ENCODE measurements around the gene IL22RA1.

IL22RA1 gene, protein sequence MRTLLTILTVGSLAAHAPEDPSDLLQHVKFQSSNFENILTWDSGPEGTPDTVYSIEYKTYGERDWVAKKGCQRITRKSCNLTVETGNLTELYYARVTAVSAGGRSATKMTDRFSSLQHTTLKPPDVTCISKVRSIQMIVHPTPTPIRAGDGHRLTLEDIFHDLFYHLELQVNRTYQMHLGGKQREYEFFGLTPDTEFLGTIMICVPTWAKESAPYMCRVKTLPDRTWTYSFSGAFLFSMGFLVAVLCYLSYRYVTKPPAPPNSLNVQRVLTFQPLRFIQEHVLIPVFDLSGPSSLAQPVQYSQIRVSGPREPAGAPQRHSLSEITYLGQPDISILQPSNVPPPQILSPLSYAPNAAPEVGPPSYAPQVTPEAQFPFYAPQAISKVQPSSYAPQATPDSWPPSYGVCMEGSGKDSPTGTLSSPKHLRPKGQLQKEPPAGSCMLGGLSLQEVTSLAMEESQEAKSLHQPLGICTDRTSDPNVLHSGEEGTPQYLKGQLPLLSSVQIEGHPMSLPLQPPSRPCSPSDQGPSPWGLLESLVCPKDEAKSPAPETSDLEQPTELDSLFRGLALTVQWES

DNA sequence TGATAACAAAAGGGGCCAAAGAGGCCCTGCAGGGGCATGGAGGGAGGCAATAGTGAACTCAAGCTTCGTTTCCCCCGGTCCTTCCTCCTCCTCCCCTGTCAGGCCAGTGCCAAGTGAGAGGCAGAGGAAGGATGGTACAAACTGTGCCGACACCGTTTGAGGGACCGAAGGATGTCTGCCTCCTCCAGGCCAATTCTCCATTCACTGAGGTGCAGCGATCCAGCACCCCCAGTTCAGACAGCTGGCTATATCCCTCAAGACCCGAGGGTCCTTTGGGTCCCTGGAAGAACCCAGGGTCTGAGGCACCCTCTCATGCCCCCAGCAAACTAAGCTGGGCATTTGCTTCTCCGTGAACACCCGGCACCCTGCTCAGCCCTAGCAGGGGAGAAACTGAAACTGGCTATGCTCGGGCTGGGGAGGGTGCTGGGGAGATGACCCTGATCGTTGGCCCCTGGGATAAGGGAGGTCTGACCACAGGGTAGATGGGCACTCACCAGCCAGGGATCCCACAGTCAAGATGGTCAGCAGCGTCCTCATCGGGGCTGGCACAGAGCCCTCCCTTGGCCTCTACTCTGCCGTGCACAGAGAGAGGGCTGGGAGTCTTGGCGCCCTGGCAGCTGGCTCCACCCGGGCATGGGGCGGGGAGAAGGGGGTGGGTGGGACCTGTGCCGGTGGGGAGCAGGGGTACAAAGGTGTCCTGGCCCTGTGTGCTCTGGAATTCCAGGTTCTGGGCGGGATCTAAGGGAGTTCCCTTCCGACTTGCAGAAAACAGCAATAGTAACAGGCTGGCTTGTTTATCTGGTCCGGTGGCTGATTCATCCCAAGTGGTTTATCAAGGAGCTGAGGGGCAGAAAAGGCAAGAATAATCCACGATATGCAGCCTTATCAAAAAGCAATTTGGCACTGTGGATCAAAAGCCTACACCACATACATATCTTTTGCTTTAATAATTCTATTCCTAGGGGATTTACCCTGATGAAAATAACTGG lies at the start of gene IL22RA1:
Gene IL22RA1, minus strand, starts transcription at position 595 of the 989 bp plus-strand sequence. Its CDS starts 58 bp downstream, at position 537.
- no peak for DNase-seq (ENCODE audit: low read depth)

DNA sequence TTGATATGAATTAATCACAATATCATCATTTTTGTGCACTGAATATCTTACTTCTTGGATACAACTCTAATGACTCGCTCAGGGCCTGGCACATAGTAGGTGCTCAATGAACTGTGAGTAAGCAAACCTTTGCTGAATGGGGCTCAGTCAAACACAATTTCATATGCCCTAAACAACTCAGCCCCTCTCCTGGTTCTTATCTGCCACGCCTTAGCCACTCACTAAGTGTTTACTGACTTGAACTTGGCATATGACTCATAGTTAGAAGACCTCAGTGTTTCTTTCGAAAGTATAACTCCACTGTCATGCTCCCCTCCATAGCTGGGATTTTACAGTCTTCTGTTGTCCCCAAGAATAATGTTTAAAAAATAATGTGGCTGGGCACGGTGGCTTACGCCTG lies 48.9 kb upstream of the IL22RA1 start:
- no peak for DNase-seq (ENCODE audit: low read depth)

DNA sequence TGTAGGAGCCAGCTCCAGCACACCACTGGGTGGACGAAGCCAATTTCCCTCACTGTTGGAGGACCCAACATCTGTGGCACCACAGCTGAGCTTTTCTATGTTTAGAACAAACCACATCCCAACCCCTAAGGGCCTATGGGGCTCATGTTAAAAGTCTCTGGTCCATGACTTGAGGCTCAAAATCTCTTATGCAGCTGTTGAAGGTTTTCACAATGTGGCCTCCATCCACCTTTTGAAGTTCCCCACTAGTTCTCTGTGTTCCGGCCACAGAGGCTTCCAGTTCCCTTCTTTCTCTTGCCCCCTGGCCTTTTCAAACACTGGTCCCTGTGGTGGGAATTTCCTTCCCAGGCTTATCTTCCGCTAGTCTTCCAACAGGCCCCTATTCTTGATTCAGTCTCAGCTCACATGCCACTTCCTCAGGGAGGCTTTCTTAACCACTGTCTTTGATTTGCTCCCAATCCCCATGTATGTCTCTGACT lies 48.1 kb upstream of the IL22RA1 start:
- DNase-seq (ENCODE audit: low read depth): no peak

DNA sequence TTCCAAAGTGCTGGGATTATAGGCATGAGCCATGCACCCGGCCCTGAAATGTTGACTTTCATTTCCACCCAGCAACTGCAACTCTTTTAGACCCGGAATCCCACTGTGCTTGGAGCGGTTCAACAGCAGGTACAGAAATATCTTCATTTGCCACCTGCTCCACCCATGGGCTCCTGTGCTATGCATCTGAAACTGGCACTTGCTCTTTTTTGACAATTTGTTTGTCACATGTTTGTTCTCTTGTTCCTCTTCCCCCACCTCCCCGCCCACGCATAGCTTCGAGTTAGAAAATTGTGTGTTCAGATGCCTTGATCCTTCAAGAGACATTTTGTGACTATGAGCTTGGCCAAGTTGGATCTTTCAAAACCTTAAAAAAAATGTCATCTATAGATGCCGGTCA lies 46.6 kb upstream of the IL22RA1 start:
- no peak for DNase-seq (ENCODE audit: low read depth)

DNA sequence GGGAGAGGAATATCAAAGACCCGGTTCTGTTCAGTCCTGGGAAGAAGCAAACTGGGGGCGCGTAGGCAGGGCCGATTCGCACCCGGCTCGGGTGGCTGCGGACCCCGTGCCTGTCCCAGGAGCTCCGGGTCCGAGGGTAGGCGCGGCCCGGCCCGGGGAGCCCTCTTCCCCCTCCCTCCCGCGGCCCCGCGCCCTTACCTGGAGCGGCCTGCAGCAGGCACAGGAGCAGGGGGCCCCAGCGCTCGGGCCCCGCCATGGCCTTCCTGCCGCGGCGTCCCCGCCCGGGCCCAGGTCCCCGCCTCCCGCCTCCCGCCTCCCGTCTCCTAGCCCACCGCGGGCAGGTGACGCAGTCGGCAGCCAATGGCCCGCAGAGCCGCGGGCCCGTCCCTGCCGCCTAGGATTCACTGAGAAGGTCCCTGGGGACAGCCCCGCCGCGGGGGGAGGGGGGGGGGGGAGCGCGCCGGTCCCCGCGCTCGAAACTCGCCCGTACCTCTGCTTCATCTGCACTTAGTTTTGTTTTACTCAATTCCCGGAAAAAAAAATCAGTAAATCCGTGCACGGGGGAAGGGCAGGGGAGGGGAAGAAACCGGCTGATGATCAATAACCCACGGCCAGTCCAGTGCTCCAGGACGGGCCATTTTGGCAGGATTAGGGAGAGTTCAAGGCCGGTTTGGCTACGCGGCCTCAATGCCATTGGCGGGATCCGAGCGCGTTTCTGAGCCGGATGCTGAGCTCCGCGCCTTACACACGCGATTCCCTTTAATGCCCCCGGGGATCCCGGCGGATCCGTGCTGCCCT lies 44.3 kb upstream of the IL22RA1 start, which contains the start of gene IFNLR1:
Gene IFNLR1, minus strand, starts transcription at position 297 of the 798 bp plus-strand sequence. Its CDS starts 41 bp downstream, at position 256.
- no peak for DNase-seq (ENCODE audit: low read depth)

DNA sequence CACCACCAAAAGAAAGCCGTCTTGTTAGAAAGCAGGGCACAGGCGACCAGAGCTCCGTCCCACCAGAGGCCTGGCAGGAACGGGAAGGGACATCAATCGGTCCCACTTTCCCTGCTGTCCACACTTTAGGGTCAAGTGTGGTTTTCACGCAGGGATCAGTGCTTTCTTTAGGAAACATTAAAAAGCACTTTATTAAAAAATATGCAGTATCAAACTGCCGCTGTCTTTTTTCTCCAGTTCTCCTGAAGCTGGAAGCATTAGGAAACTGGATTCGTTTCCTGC lies 43.7 kb upstream of the IL22RA1 start:
- DNase-seq (ENCODE audit: low read depth): no peak

- no peak for DNase-seq (ENCODE audit: low read depth)
Observed at GRCh38 chr1:24186031-24186710, 43.2 kb upstream of the IL22RA1 start.

GRCh38 chr1:24185076-24185475 lies 42.1 kb upstream of the IL22RA1 start:
- DNase-seq (ENCODE audit: low read depth): no peak

- DNase-seq (ENCODE audit: low read depth): no peak
Observed at GRCh38 chr1:24182061-24182460, 39.1 kb upstream of the IL22RA1 start.

DNA sequence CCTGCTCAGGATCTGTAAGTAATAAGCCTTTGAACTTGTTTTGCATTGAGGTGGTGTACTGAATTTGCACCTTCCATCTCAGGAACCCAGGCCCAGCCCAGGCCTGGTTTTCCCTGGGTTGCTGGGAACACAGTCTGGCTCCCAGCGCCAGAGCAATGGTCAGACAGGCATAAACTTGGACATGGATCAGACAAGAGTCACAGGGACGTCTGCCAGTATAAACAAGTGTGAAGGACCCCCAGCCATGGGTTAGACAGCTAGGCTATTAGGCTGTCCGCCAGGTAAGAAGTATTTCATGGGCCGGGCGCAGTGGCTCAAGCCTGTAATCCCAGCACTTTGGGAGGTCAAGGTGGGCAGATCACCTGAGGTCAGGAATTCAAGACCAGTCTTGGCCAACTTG lies 38.7 kb upstream of the IL22RA1 start:
- no peak for DNase-seq (ENCODE audit: low read depth)

GRCh38 chr1:24180676-24181075 lies 37.7 kb upstream of the IL22RA1 start:
- no peak for DNase-seq (ENCODE audit: low read depth)

DNA sequence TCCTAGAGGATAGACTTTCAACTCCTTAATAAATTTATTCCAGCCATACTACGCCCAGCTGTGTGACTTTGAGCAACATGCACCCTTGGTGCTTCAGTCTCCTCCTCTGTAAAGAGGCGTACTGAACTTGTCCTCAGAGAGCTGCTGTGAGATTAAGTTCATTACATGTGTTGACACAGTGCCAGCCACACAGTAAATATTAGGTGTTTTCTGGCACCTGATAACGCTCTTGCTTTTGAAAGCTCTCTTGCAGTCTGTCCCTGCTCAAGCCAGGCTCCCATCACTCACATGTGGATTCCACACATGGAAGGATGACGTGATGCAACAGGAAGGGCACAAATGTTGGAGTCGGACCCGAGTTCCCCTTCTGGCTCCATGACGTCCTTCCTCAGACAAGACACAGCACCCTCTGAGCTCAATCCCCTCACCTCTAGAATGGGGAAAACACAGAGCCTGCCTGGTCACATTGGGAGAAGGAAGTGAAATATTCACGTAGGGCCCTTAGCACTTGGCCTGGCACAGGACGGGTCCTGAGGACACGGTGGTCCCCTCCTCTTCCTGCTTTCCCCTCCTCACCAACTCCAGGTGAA lies 36.4 kb upstream of the IL22RA1 start:
- DNase-seq (ENCODE audit: low read depth): no peak

DNA sequence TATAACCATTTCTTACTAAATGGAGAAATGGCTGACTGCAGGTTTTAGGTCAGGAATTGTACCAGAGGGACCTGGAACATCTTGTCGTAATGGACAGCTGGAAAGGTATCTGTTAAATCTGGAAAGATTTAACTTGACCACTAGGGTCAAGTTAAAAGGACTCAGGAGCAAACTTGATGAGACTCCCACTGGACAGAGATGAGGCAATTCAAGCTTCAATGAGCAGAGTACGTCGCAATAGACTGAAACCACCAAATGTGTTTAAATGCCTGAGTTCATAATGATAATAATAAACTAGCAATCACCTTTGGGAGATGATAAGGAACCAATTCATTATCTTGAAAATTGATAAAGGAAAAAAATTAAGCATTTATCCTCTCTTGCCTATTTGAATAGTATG lies 35.5 kb upstream of the IL22RA1 start:
- no peak for DNase-seq (ENCODE audit: low read depth)

DNA sequence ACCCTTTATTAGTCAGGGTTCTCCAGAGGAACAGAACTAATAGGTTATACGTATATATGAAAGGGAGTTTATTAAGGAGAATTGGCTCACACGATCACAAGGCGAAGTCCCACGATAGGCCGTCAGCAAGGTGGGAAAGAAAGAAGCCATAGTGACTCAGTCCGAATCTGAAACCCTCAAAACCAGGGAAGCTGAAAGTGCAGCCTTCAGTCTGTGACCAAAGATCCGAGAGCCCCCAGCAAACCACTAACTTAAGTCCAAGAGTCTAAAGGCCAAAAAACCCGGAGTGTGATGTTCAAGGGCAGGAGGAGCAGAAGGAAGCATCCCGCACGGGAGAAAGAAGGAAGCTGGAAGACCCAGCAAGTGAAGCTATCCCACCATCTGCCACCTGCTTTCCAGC lies 34.2 kb upstream of the IL22RA1 start:
- DNase-seq (ENCODE audit: low read depth): no peak

- DNase-seq (ENCODE audit: low read depth): no peak
Observed at GRCh38 chr1:24175033-24175755, 32.3 kb upstream of the IL22RA1 start.

DNA sequence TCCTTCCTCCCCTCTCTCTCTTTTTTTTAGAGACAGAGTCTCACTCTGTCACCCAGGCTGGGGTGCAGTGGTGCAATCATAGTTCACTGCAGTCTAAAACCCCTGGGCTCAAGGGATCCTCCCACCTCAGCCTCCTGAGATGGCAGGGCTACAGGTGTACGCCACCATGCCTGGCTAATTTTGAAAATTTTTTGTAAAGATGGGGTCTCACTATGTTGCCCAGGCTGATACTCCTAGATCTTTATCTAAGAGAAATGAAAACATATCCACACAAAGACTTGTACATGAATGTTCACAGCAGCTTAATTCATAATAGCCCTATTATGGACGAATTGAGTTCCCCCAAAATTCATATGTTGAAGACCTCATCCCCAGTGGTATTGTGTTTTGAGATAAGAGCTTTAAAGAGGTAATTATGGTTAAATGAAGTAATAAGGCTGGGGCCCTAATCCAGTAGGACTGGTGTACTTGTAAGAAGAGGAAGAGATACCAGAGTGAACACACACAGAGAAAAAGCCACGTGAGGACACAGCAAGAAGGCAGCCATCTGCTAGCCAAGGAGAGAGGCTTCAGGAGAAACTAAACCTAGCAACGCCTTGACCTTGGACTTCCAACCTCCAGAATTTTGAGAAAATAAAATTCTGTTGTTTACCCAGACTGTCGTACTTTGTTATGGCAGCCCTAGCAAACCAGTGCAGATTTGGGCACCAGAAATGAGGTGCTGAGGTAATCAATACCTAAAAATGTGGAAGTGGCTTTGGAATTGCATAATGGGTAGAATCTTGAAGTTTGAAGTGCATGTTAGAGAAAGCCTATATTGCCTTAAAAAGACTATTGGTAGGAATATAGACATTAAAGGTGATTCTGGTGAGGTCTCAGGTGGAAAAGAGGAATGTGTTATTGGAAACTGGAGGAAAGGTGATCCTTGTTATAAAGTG lies 31.0 kb upstream of the IL22RA1 start:
- no peak for DNase-seq (ENCODE audit: low read depth)

GRCh38 chr1:24172598-24172997 lies 29.7 kb upstream of the IL22RA1 start:
- no peak for DNase-seq (ENCODE audit: low read depth)

GRCh38 chr1:24169286-24169685 lies 26.3 kb upstream of the IL22RA1 start:
- no peak for DNase-seq (ENCODE audit: low read depth)

DNA sequence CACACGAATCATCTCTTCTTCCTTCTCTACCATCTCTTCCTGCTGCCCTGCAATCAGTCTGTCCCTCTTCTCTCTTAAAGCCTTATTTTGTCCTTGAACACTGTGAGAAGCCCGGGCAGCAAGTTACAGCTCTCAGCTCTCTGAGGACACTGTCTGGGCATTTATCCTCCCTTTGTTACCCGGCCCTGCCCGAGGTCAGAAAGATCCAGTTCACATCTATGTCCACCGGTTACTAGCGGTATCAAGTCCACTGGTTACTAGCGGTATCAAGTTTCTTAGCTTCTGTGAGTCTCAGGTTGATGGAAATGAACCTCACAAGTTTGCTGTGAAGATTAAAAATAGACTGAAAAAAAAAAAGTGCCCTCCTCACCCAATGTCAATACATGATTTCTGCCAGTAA lies 25.3 kb upstream of the IL22RA1 start:
- DNase-seq (ENCODE audit: low read depth): no peak
